Urinary bladder (tissue), 4 donors: ENCODE data around the gene ATP8A1. TPM values are rescaled to one million over a fixed set of nuclear protein-coding genes. Genes with fewer than 3 reads are reported as not detected.
"Not testable (repeated sequence)": the region's sequence is repeated elsewhere in the genome, so short reads cannot be mapped to it uniquely, and the experiment has no call there.

Experiments
- DNase-seq: peaks from one replicate; pipeline ENCODE4 v3.0.0-alpha.2; 2015; ENCODE audit errors: extremely low spot score
- H3K27ac ChIP-seq: one replicate; pipeline ENCODE4 v1.5.1; 2013; ENCODE audit warnings: low read depth, mild to moderate bottlenecking, moderate library complexity
- H3K36me3 ChIP-seq: one replicate; pipeline ENCODE4 v1.6.1; 2013; ENCODE audit warnings: mild to moderate bottlenecking, moderate library complexity; ENCODE audit not compliant: insufficient read depth
- H3K4me1 ChIP-seq: one replicate; pipeline ENCODE4 v1.6.1; 2013; ENCODE audit warnings: mild to moderate bottlenecking, moderate library complexity; ENCODE audit not compliant: insufficient read depth
- H3K4me3 ChIP-seq: one replicate; pipeline ENCODE4 v1.5.1; 2013; ENCODE audit warnings: low read depth, low read length
- WGBS: extraction: QIAGEN DNeasy Blood & Tissue Kit; methylation state at CpG from one replicate; pipeline ENCODE4 v1.1.7; 2013; 5-methylcytosine and 5-hydroxymethylcytosine counted together
- polyA plus RNA-seq: library from polyadenylated mRNA; stranded (reverse); fragments of 200-250 nt; gene quantifications from one replicate; pipeline ENCODE4 v1.2.3, GENCODE V29; 2013
- total RNA-seq: library from RNA; depleted of rRNA; stranded (reverse); fragments of >200 nt; gene quantifications from one replicate; pipeline ENCODE4 v1.2.3, GENCODE V29; 2014
- donor health status: healthy with polysubstance abuse.
- donor health status: healthy.

ATP8A1 gene
- total and polyA plus RNA-seq, 2 donors = 3.9 to 59.2 TPM

GRCh38 chr4:42513748-42514492 lies 143.0 kb downstream of the ATP8A1 start:
- WGBS = 81% methylated on average over 5 of the region's 5 CpGs
- Histone ChIP-seq H3K27ac (no peak overlapping the region), H3K4me3 (no peak overlapping the region), H3K36me3 (no peaks in the 10 kb centered on the region), H3K4me1 (no peaks in the 10 kb centered on the region)
- no peak for DNase-seq

DNA sequence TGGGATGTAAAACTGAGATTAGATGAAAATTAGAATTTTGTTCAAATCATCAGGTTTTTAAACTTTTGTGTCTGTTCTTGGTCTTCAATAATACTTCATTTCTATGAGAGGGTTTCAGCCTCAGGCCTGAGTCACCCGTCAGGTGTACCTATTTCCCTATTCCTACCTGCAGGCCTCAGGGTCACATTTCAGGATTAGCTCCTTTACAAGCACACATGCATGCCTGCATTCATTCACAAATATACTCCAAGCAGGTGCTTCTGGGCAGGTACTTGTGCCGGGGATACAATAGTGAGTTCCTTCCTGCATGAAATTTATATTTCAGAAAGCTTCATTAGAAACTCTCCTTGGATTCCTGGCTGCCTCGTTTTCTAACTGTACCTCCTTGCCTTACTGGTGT lies 144.7 kb downstream of the ATP8A1 start:
- Histone ChIP-seq H3K4me3 (no peak overlapping the region), H3K36me3 (no peaks in the 10 kb centered on the region), H3K4me1 (no peaks in the 10 kb centered on the region), H3K27ac (no peak overlapping the region)
- DNase-seq = no peak
- 85% methylated on average over 3 of the region's 3 CpGs for WGBS

DNA sequence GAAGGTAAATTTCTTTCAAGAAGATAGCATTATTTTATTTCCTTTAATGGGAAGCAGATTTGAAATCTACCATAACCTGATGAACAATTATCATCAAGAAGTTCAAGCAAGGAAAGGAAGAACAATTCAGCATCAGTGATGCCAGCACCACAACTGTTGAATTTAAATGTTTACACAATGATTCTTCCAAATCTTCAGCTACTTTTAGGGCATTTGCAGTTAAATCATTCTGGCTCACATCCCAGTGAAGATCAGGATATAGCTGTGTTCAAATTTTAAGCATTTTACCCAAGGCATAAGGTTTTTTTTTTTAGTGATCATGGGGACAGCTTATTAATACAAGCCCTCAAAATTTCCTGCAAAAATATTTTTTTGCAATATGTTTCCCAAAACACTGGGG lies 146.7 kb downstream of the ATP8A1 start:
- no peak for DNase-seq
- Histone ChIP-seq H3K36me3 (no peaks in the 10 kb centered on the region), H3K4me1 (no peaks in the 10 kb centered on the region), H3K27ac (no peak overlapping the region), H3K4me3 (no peak overlapping the region)

DNA sequence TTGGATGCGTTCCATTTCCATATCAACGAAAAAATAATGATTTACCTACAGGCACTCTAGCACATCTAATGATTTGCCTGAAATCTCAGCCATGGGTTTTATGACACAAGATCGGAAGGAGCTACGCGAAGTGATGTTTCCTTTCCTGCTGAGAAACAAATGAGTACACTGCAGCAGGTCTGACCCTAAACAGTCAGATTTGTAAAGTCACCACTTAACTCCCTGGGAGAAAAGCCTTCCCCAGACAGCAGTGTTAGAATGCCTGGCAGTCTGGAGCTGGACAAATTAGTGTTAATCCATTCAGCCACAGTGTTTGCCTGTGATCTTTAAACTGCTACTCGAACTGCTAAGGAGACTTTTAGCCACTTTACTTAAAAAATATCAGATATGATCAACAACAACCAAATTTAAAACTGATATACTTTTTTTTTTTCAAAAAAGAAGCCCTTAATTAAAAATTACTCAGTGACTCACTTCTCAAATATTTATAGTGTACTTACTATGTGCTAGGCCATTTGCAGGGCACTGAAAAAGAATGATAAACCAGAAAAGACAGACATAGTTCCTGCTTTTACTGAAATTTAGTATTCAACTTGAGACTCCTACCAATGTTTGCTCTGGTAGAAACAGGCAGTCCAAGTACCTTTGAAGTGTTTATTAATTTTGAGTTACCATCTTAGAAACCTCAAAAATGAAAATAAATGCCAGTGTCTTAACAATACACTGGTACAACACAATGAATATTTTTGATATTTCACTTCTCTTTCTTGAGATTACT lies 155.1 kb downstream of the ATP8A1 start:
- no peaks in the 10 kb centered on the region for H3K4me1 ChIP-seq
- no peak overlapping the region for H3K27ac ChIP-seq
- no peaks in the 10 kb centered on the region for H3K36me3 ChIP-seq
- DNase-seq = no peak
- H3K4me3 ChIP-seq = no peak overlapping the region
- WGBS = 59% methylated on average over 6 of the region's 6 CpGs

DNA sequence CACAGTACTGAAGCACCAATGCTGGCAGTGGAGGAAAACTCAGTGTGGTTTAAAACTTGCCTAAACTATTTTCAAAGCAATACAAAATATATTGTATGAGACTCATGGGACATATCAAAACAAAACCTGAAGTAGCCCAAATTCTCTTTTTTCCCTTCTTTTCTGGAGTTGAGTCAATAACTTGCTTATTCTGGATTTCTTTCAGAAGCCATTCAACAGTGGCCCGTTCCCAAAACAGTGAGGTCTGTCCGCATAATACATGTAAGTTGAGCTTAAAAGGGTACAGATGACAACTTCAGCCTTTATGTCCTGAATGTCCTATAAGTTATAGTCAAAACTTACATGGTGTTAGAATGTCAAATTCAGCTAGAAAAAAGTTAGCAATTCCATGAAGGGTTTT lies 158.9 kb downstream of the ATP8A1 start:
- Histone ChIP-seq H3K4me1 (no peaks in the 10 kb centered on the region), H3K4me3 (no peak overlapping the region), H3K36me3 (no peaks in the 10 kb centered on the region), H3K27ac (no peak overlapping the region)
- no peak for DNase-seq
- 80% methylated on average over 2 of the region's 2 CpGs for WGBS

GRCh38 chr4:42497142-42497910 lies 159.6 kb downstream of the ATP8A1 start:
- no peak for DNase-seq
- no peaks in the 10 kb centered on the region for H3K4me1 ChIP-seq
- no peak overlapping the region for H3K27ac ChIP-seq
- no peaks in the 10 kb centered on the region for H3K36me3 ChIP-seq
- 73% methylated on average over 8 of the region's 8 CpGs for WGBS
- no peak overlapping the region for H3K4me3 ChIP-seq

DNA sequence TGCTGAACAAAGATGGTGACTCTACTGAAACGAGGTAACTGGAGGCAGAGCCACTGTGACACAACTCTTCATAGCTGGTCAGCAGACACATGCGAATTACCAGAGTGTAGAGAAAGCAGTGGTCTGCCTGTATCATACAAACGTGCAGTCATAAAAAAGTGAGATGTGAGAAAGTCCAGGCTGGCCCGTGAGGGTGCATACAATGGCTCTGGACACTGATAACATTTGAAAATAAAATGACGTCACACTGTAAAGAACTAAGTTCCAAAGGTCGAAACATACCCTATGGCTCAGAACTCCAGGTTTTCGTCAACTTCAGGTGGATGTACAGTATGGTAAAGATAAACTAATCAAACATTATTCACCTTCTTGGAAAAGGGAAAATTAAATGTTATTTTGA lies 163.9 kb downstream of the ATP8A1 start:
- no peak overlapping the region for H3K27ac ChIP-seq
- WGBS = 44% methylated on average over 7 of the region's 7 CpGs
- H3K36me3 ChIP-seq = no peaks in the 10 kb centered on the region
- H3K4me3 ChIP-seq = no peak overlapping the region
- no peak for DNase-seq
- no peaks in the 10 kb centered on the region for H3K4me1 ChIP-seq

DNA sequence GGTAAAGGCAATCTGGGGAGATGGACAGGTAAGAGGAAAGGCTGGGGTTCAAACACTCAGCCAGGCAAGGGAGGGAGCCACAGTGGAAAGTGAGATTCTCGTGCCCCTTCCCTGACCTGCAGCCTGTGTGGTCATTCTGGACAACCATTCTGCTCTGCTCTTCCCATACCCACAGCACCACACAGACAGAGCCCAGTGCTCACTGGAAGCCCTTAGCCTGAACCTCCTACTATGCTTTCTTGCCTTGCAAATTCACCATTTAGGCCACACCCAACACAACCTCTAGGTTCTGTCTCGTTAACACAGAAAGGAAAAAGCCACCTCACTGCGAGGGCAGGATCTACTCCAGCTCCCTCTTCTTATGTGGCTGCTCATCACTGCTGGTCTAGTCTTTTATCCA lies 166.9 kb downstream of the ATP8A1 start:
- Histone ChIP-seq H3K4me3 (no peak overlapping the region), H3K27ac (no peak overlapping the region), H3K4me1 (no peaks in the 10 kb centered on the region), H3K36me3 (no peaks in the 10 kb centered on the region)
- WGBS = 92% methylated on average over 3 of the region's 3 CpGs
- DNase-seq = no peak

GRCh38 chr4:42489095-42489494 lies 167.8 kb downstream of the ATP8A1 start:
- Histone ChIP-seq H3K36me3 (no peaks in the 10 kb centered on the region), H3K4me1 (no peaks in the 10 kb centered on the region), H3K27ac (no peak overlapping the region), H3K4me3 (no peak overlapping the region)
- WGBS = 58% methylated on average over 6 of the region's 6 CpGs
- DNase-seq = no peak

DNA sequence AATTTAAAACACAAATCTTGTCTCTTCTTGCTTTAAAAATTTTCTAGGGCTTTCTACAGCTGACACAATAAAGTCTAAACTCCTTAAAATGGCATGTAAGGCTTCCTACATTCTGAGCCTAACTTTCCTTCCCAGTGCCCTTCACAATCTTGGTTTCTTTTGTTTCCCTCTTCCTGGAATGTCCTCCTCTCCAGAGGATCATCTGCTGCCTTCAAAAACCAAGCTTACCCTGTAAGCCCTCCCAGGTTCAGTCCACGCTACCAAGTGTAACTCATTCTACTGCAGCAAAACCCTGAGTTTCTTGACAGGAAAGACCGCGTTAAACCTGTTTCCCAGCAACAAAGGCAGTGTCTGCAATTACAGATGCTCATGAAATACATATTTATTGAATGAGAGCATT lies 168.4 kb downstream of the ATP8A1 start:
- H3K4me1 ChIP-seq = no peaks in the 10 kb centered on the region
- H3K27ac ChIP-seq = no peak overlapping the region
- WGBS = 67% methylated on average over 3 of the region's 3 CpGs
- DNase-seq = no peak
- no peaks in the 10 kb centered on the region for H3K36me3 ChIP-seq
- H3K4me3 ChIP-seq = no peak overlapping the region

GRCh38 chr4:42488114-42488513 lies 168.8 kb downstream of the ATP8A1 start:
- Histone ChIP-seq H3K36me3 (no peaks in the 10 kb centered on the region), H3K27ac (no peak overlapping the region), H3K4me3 (no peak overlapping the region), H3K4me1 (no peaks in the 10 kb centered on the region)
- WGBS = 90% methylated on average over 2 of the region's 2 CpGs
- no peak for DNase-seq

DNA sequence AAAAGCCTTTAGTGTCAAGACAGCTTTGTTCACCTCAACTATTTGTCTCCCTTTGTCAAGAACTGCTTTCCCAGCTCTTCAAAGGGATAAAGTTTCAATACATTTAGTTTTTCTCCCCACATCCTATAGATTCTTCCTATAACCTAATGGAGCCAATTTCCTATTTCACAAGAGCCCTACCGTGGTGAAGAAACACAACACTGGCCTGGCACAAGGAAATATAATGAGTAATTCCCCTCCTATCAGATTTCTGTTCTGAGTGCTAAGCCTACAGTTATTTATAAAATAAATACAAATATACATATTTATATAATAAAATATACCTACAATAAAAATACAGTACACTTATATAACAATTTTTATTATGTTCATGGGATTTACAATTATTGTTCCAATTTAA lies 169.7 kb downstream of the ATP8A1 start:
- WGBS = 41% methylated on average over 1 of the region's 1 CpG
- Histone ChIP-seq H3K27ac (no peak overlapping the region), H3K4me3 (no peak overlapping the region), H3K4me1 (no peaks in the 10 kb centered on the region), H3K36me3 (no peaks in the 10 kb centered on the region)
- no peak for DNase-seq

DNA sequence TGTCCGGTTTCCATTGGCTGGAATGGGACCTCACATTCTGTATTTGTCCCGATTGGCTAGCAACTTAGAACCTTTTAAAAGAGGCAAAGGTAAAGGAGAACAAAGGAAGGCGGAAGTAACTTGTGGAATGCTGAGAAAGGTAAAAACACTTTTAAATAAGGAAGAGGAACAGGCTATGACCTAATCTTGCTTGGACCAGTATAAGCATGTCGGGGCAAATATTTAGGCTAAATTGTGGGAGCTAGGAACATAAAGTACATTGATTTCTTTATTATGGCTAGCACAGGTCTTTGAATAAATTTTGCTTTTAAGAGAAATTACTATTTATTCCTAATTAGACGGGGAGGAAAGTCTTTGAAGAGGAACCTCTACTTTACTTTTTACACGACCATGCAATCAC lies 170.7 kb downstream of the ATP8A1 start:
- not testable (repeated sequence) for H3K4me3 ChIP-seq, DNase-seq, H3K27ac ChIP-seq, H3K36me3 ChIP-seq, H3K4me1 ChIP-seq
- 91% methylated on average over 6 of the region's 6 CpGs for WGBS

GRCh38 chr4:42484630-42485029 lies 172.3 kb downstream of the ATP8A1 start:
- WGBS = 73% methylated on average over 4 of the region's 4 CpGs
- H3K4me1 ChIP-seq = no peaks in the 10 kb centered on the region
- DNase-seq = no peak
- H3K4me3 ChIP-seq = no peak overlapping the region
- H3K27ac ChIP-seq = no peak overlapping the region
- no peaks in the 10 kb centered on the region for H3K36me3 ChIP-seq
